GM06990 (cell line): Measurements from ENCODE around the gene CELF2.

ENCODE experiments used
- DNase-seq: peaks from one replicate; pipeline ENCODE4 v3.0.0-alpha.2; 2011; ENCODE audit not compliant: insufficient read length; ENCODE audit errors: extremely low read depth
- H3K27me3 ChIP-seq: replicated peaks from 2 replicates; pipeline ENCODE4 v1.6.0; 2011; ENCODE audit warnings: low read length; ENCODE audit not compliant: control insufficient read depth, insufficient read depth
- H3K36me3 ChIP-seq: 2 replicates; pipeline ENCODE4 v1.5.1; 2011; ENCODE audit warnings: low read length; ENCODE audit not compliant: control insufficient read depth, insufficient read depth
- H3K4me3 ChIP-seq: replicated peaks from 2 replicates; pipeline ENCODE4 v1.5.1; 2011; ENCODE audit warnings: low read depth, mild to moderate bottlenecking, control low read depth, low read length
- CTCF ChIP-seq: IDR thresholded peaks from 2 replicates; pipeline ENCODE4 v1.5.1; 2011; ENCODE audit warnings: low read length, control low read depth, mild to moderate bottlenecking, inconsistent platforms; ENCODE audit not compliant: insufficient read depth, poor library complexity, severe bottlenecking

The CELF2 gene

GRCh38 chr10:11331726-11332125 is 314.1 kb downstream of the CELF2 start:
- no peak for DNase-seq
- no peak overlapping the region for H3K4me3 ChIP-seq
- TF ChIP-seq CTCF = no peak
- H3K36me3 ChIP-seq = peaks cover 19% of the 10 kb centered on the region
- no peaks in the 10 kb centered on the region for H3K27me3 ChIP-seq

- no peaks in the 10 kb centered on the region for H3K27me3 ChIP-seq
- DNase-seq = no peak
- peaks cover 14% of the 10 kb centered on the region for H3K36me3 ChIP-seq
- TF ChIP-seq CTCF = no peak
- H3K4me3 ChIP-seq = no peak overlapping the region
These were observed 315.2 kb downstream of the CELF2 start for GRCh38 chr10:11332846-11333245.

GRCh38 chr10:11334436-11334835 is 316.8 kb downstream of the CELF2 start:
- Histone ChIP-seq H3K36me3 (peaks cover 3% of the 10 kb centered on the region), H3K27me3 (no peaks in the 10 kb centered on the region), H3K4me3 (no peak overlapping the region)
- DNase-seq = no peak
- no peak for TF ChIP-seq CTCF

- TF ChIP-seq CTCF = no peak
- DNase-seq = no peak
- H3K36me3 ChIP-seq = peaks cover 3% of the 10 kb centered on the region
- no peaks in the 10 kb centered on the region for H3K27me3 ChIP-seq
- H3K4me3 ChIP-seq = no peak overlapping the region
These were observed 317.5 kb downstream of the CELF2 start for GRCh38 chr10:11335167-11335652.

- no peak for DNase-seq
- no peaks in the 10 kb centered on the region for H3K27me3 ChIP-seq
- H3K4me3 ChIP-seq = no peak overlapping the region
- no peak for TF ChIP-seq CTCF
- H3K36me3 ChIP-seq = peaks cover 3% of the 10 kb centered on the region
These were observed 318.3 kb downstream of the CELF2 start for GRCh38 chr10:11335881-11336430.

- Histone ChIP-seq H3K4me3 (no peak overlapping the region), H3K27me3 (no peaks in the 10 kb centered on the region), H3K36me3 (peaks cover 3% of the 10 kb centered on the region)
- no peak for TF ChIP-seq CTCF
- no peak for DNase-seq
These were observed 319.1 kb downstream of the CELF2 start for GRCh38 chr10:11336722-11337162.
